CD4-positive, alpha-beta T cell treated with Interleukin-17A for 1 hour (primary cell): ENCODE results near the gene NOP58.
"Not testable (repeated sequence)": the region's sequence is repeated elsewhere in the genome, so short reads cannot be mapped to it uniquely, and the experiment has no call there.

Experiments
- DNase-seq: peaks from one replicate; pipeline ENCODE4 v3.0.0-alpha.2; 2020

The NOP58 gene

GRCh38 chr2:202265467-202266277 lies at the start of gene NOP58:
NOP58 (plus strand) TSS chr2:202265763; CDS start chr2:202265942, 179 bp downstream.
- DNase-seq: peak; percentile 95

GRCh38 chr2:202221873-202222272 lies 43.7 kb upstream of the NOP58 start:
- no peak for DNase-seq

GRCh38 chr2:202237787-202238233 lies 27.8 kb upstream of the NOP58 start:
- DNase-seq: peak; percentile 6

GRCh38 chr2:202238234-202239197 lies 27.0 kb upstream of the NOP58 start, which contains the start of gene SUMO1:
SUMO1 (minus strand) TSS chr2:202238597; CDS start chr2:202238451, 146 bp downstream.
- DNase-seq: peak; percentile 93

- DNase-seq: not testable (repeated sequence)
Measured at GRCh38 chr2:202247710-202248109, 17.9 kb upstream of the NOP58 start.

GRCh38 chr2:202249521-202250253 lies 15.9 kb upstream of the NOP58 start:
- no peak for DNase-seq

- DNase-seq: no peak
Measured at GRCh38 chr2:202251494-202251893, 14.1 kb upstream of the NOP58 start.

GRCh38 chr2:202261531-202261930 lies 4.0 kb upstream of the NOP58 start:
- DNase-seq: no peak

GRCh38 chr2:202267495-202267894 lies 1.9 kb downstream of the NOP58 start:
- DNase-seq: peak; percentile 42

- DNase-seq: peak; percentile 52
Measured at GRCh38 chr2:202269585-202269984, 4.0 kb downstream of the NOP58 start.

GRCh38 chr2:202270487-202270886 lies 4.9 kb downstream of the NOP58 start:
- DNase-seq: no peak

- DNase-seq: not testable (repeated sequence)
Measured at GRCh38 chr2:202276078-202276720, 10.6 kb downstream of the NOP58 start.

GRCh38 chr2:202278036-202278760 lies 12.6 kb downstream of the NOP58 start:
- peak; percentile 29 for DNase-seq

- peak; percentile 28 for DNase-seq
Measured at GRCh38 chr2:202278944-202279343, 13.4 kb downstream of the NOP58 start.

GRCh38 chr2:202286595-202286994 lies 21.0 kb downstream of the NOP58 start:
- DNase-seq: no peak

- no peak for DNase-seq
Measured at GRCh38 chr2:202289394-202290204, 24.0 kb downstream of the NOP58 start.

- no peak for DNase-seq
Measured at GRCh38 chr2:202290316-202290715, 24.8 kb downstream of the NOP58 start.

GRCh38 chr2:202290970-202291369 lies 25.4 kb downstream of the NOP58 start:
- no peak for DNase-seq

- no peak for DNase-seq
Measured at GRCh38 chr2:202299712-202300111, 34.1 kb downstream of the NOP58 start.

GRCh38 chr2:202306034-202306433 lies 40.5 kb downstream of the NOP58 start:
- no peak for DNase-seq

- no peak for DNase-seq
Measured at GRCh38 chr2:202307690-202308089, 42.1 kb downstream of the NOP58 start.
